Transverse colon (tissue), 3 donors: ENCODE measurements around the gene AOAH.

Experiments used
- EP300 ChIP-seq: sonication (generic); formaldehyde crosslinking; IDR thresholded peaks from one replicate; pipeline ENCODE4 v1.6.1; 2017; ENCODE audit warnings: antibody characterized with exemption, low read depth
- TF ChIP-seq, protein P1 (sequence below), 5 experiments: fragments of 200-600 bp in 3 of 5; fragments of 450-650 bp in 2 of 5; sonication (generic) in 3 of 5; IDR thresholded peaks; 1 replicate in 2 of 5; 2 replicates in 3 of 5; pipeline ENCODE4 v1.5.1; 2016 to 2017; ENCODE audit warnings: antibody characterized with exemption in 5 of 5, inconsistent platforms in 3 of 5, mild to moderate bottlenecking in 2 of 5, moderate library complexity in 1 of 5

DNA sequence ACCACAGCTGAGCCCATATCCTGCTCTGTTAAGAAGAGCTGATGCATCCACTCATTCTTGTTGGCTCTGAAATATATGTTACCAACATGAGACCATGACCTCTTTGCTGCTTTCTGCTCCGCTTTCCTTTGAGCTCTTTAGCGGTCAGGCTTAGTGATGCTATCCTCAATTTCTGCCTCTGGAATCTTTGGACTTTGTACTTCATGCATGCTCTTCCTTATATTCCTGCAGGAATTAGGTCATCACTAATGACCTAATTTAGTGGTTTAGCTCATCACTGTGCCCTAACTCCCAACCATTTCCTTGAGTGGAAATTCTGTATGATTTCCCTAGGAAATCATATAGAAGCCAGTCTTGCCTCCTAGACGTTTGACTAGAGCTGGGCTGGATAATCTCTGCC is 119.5 kb downstream of the AOAH start:
- TF ChIP-seq, protein P1, sequence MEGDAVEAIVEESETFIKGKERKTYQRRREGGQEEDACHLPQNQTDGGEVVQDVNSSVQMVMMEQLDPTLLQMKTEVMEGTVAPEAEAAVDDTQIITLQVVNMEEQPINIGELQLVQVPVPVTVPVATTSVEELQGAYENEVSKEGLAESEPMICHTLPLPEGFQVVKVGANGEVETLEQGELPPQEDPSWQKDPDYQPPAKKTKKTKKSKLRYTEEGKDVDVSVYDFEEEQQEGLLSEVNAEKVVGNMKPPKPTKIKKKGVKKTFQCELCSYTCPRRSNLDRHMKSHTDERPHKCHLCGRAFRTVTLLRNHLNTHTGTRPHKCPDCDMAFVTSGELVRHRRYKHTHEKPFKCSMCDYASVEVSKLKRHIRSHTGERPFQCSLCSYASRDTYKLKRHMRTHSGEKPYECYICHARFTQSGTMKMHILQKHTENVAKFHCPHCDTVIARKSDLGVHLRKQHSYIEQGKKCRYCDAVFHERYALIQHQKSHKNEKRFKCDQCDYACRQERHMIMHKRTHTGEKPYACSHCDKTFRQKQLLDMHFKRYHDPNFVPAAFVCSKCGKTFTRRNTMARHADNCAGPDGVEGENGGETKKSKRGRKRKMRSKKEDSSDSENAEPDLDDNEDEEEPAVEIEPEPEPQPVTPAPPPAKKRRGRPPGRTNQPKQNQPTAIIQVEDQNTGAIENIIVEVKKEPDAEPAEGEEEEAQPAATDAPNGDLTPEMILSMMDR (IDR thresholded peaks at IDR 0.05), result no peak
- TF ChIP-seq EP300, result no peak
